Endothelial cell of umbilical vein (primary cell): ENCODE results near the gene PHF8.

Experiments
- JUN ChIP-seq: IDR thresholded peaks from 2 replicates; pipeline ENCODE4 v1.6.1; 2011; ENCODE audit warnings: borderline replicate concordance, low read depth; ENCODE audit not compliant: insufficient read length, insufficient read depth
- POLR2A ChIP-seq: IDR thresholded peaks from 2 replicates; pipeline ENCODE4 v1.6.1; 2012; ENCODE audit warnings: low read depth, mild to moderate bottlenecking, control low read depth, low read length
- TF ChIP-seq, protein P1 (sequence below): IDR thresholded peaks from 2 replicates; pipeline ENCODE4 v1.6.1; 2011; ENCODE audit not compliant: insufficient read depth, insufficient read length
- TF ChIP-seq, protein P2 (sequence below), 2 donors: IDR thresholded peaks; 1 replicate in 1 of 2; 2 replicates in 1 of 2; pipeline ENCODE4 v1.5.1; 2011; ENCODE audit warnings: low read length in 2 of 2, mild to moderate bottlenecking in 2 of 2, moderate library complexity in 2 of 2, control low read depth in 1 of 2, inconsistent platforms in 1 of 2, low read depth in 1 of 2; ENCODE audit not compliant: insufficient read depth in 1 of 2; ENCODE audit errors: extremely low read depth in 1 of 2

DNA sequence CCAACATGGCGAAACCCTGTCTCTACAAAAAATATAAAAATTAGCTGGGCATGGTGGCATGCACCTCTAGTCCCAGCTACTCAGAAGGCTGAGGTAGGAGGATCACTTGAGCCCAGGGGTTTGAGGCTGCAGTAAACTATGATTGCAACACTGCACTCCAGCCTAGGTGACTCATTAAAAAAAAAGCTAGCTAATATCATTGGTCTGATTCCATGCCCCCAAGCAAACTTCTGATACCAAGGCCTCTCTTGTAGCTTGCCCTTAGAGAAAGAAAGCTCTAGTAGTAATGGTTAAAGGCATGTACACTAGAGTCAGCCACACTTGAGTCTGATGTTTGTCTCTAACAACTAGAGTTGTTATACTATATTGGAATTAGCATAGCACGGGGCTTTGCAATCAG, 32.6 kb upstream of the PHF8 start:
- TF ChIP-seq, protein P1, sequence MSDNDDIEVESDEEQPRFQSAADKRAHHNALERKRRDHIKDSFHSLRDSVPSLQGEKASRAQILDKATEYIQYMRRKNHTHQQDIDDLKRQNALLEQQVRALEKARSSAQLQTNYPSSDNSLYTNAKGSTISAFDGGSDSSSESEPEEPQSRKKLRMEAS, result no peak
- no peak for TF ChIP-seq JUN
- TF ChIP-seq POLR2A, result no peak
- TF ChIP-seq, protein P2, sequence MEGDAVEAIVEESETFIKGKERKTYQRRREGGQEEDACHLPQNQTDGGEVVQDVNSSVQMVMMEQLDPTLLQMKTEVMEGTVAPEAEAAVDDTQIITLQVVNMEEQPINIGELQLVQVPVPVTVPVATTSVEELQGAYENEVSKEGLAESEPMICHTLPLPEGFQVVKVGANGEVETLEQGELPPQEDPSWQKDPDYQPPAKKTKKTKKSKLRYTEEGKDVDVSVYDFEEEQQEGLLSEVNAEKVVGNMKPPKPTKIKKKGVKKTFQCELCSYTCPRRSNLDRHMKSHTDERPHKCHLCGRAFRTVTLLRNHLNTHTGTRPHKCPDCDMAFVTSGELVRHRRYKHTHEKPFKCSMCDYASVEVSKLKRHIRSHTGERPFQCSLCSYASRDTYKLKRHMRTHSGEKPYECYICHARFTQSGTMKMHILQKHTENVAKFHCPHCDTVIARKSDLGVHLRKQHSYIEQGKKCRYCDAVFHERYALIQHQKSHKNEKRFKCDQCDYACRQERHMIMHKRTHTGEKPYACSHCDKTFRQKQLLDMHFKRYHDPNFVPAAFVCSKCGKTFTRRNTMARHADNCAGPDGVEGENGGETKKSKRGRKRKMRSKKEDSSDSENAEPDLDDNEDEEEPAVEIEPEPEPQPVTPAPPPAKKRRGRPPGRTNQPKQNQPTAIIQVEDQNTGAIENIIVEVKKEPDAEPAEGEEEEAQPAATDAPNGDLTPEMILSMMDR (IDR thresholded peaks at IDR 0.05; ENCODE audit: extremely low read depth in 1 of 2, insufficient read depth in 1 of 2, low read depth in 1 of 2, low read length in 2 of 2), result no peak
